GF-D8 (cell line): ENCODE measurements around the gene ZSWIM6.

Experiments used
- DNase-seq: peaks from one replicate; lab custom pipeline; 2025; lab: John Stamatoyannopoulos, UW

ZSWIM6 gene

GRCh38 chr5:61307191-61307590 is 24.9 kb upstream of the ZSWIM6 start:
- DNase-seq, result no peak

GRCh38 chr5:61307611-61308010 is 24.4 kb upstream of the ZSWIM6 start:
- DNase-seq, result no peak

GRCh38 chr5:61308712-61309111 is 23.3 kb upstream of the ZSWIM6 start:
- DNase-seq, result no peak

- DNase-seq, result no peak
These were observed 22.9 kb upstream of the ZSWIM6 start for GRCh38 chr5:61309115-61309514.

- DNase-seq, result no peak
These were observed 20.9 kb upstream of the ZSWIM6 start for GRCh38 chr5:61311056-61311610.

GRCh38 chr5:61311836-61312808 is 19.9 kb upstream of the ZSWIM6 start:
- DNase-seq, result no peak

GRCh38 chr5:61313960-61314681 is 17.9 kb upstream of the ZSWIM6 start:
- DNase-seq, result no peak

GRCh38 chr5:61318376-61318775 is 13.7 kb upstream of the ZSWIM6 start:
- no peak for DNase-seq

- DNase-seq, result no peak
These were observed 12.5 kb upstream of the ZSWIM6 start for GRCh38 chr5:61319388-61320146.

GRCh38 chr5:61320860-61321259 is 11.2 kb upstream of the ZSWIM6 start:
- no peak for DNase-seq

- no peak for DNase-seq
These were observed 10.4 kb upstream of the ZSWIM6 start for GRCh38 chr5:61321669-61322068.

GRCh38 chr5:61322738-61323725 is 9.0 kb upstream of the ZSWIM6 start:
- no peak for DNase-seq

GRCh38 chr5:61327760-61328753 is 4.0 kb upstream of the ZSWIM6 start:
- DNase-seq, result no peak

- no peak for DNase-seq
These were observed 3.1 kb upstream of the ZSWIM6 start for GRCh38 chr5:61328791-61329549.

GRCh38 chr5:61329550-61330128 is 2.4 kb upstream of the ZSWIM6 start:
- DNase-seq, result no peak

GRCh38 chr5:61330341-61330844 is 1.7 kb upstream of the ZSWIM6 start:
- DNase-seq, result no peak

- peak; percentile 8 for DNase-seq
These were observed 1.1 kb upstream of the ZSWIM6 start for GRCh38 chr5:61330845-61331406.

- DNase-seq, result no peak
These were observed 296 bp downstream of the ZSWIM6 start for GRCh38 chr5:61332358-61332749.
